GM21737 (cell line): Measurements from ENCODE around the gene USP51.
"Not testable (repeated sequence)": the region's sequence is repeated elsewhere in the genome, so short reads cannot be mapped to it uniquely, and the experiment has no call there.

ENCODE experiments used
- ATAC-seq: cut with Tn5 transposase; IDR thresholded peaks from one replicate; pipeline ENCODE4 v1.9.1; 2021; ENCODE audit warnings: mild to moderate bottlenecking, moderate library complexity; ENCODE audit not compliant: unreplicated experiment

USP51 gene

GRCh38 chrX:55489314-55490009 is at the start of gene USP51:
Gene USP51 (minus strand): TSS chrX:55489848. CDS start chrX:55488939, 909 bp downstream.
- ATAC-seq: peak; percentile 53

GRCh38 chrX:55524487-55524886 is 34.8 kb upstream of the USP51 start:
- no peak for ATAC-seq

GRCh38 chrX:55523356-55523755 is 33.7 kb upstream of the USP51 start:
- no peak for ATAC-seq

GRCh38 chrX:55522596-55523276 is 33.1 kb upstream of the USP51 start:
- ATAC-seq: no peak

- ATAC-seq: no peak
Measured at GRCh38 chrX:55521687-55522086, 32.0 kb upstream of the USP51 start.

GRCh38 chrX:55516794-55517481 is 27.3 kb upstream of the USP51 start:
- ATAC-seq: not testable (repeated sequence)

- ATAC-seq: not testable (repeated sequence)
Measured at GRCh38 chrX:55513045-55513737, 23.5 kb upstream of the USP51 start.

GRCh38 chrX:55508410-55509152 is 18.9 kb upstream of the USP51 start:
- ATAC-seq: not testable (repeated sequence)

- not testable (repeated sequence) for ATAC-seq
Measured at GRCh38 chrX:55507699-55508098, 18.1 kb upstream of the USP51 start.

GRCh38 chrX:55507010-55507409 is 17.4 kb upstream of the USP51 start:
- not testable (repeated sequence) for ATAC-seq

- ATAC-seq: no peak
Measured at GRCh38 chrX:55490974-55491373, 1.3 kb upstream of the USP51 start.

- ATAC-seq: no peak
Measured at GRCh38 chrX:55490121-55490520, 473 bp upstream of the USP51 start.

- ATAC-seq: peak; percentile 50
Measured at GRCh38 chrX:55488593-55489313, 895 bp downstream of the USP51 start.

- ATAC-seq: no peak
Measured at GRCh38 chrX:55488006-55488592, 1.5 kb downstream of the USP51 start.

GRCh38 chrX:55487143-55487542 is 2.5 kb downstream of the USP51 start:
- ATAC-seq: no peak

- ATAC-seq: no peak
Measured at GRCh38 chrX:55486736-55487135, 2.9 kb downstream of the USP51 start.

- ATAC-seq: no peak
Measured at GRCh38 chrX:55484948-55485347, 4.7 kb downstream of the USP51 start.

GRCh38 chrX:55480390-55481062 is 9.1 kb downstream of the USP51 start:
- ATAC-seq: no peak

GRCh38 chrX:55479956-55480355 is 9.7 kb downstream of the USP51 start:
- ATAC-seq: not testable (repeated sequence)
